K562 (cell line): Measurements from ENCODE around the gene OR2W1. TPM values are rescaled to one million over a fixed set of nuclear protein-coding genes. Genes with fewer than 3 reads are reported as not detected.
A peak's percentile ranks its signal among the peaks of the same experiment; 100 is the strongest.

ENCODE experiments used
- CBX5 ChIP-seq: IDR thresholded peaks from 2 replicates; pipeline ENCODE4 v1.6.1; 2014; ENCODE audit warnings: low read depth, borderline replicate concordance
- FOXP1 ChIP-seq: sonication (generic); formaldehyde crosslinking; IDR thresholded peaks from 2 replicates; pipeline ENCODE4 v1.8.0; 2022; ENCODE audit warnings: mild to moderate bottlenecking, missing genetic modification reagents
- JUND ChIP-seq, 2 experiments: IDR thresholded peaks; 2 replicates in 1 of 2; 3 replicates in 1 of 2; pipeline ENCODE4 v1.6.1; 2011; ENCODE audit warnings: borderline replicate concordance in 2 of 2, low read depth in 2 of 2, low read length in 2 of 2, improper control_type of control experiment in 1 of 2, missing biosample characterization in 1 of 2, missing genetic modification characterization in 1 of 2, missing genetic modification reagents in 1 of 2
- KDM2B ChIP-seq: fragments of 250-450 bp; sonication (Bioruptor Pico); IDR thresholded peaks from 2 replicates; pipeline ENCODE4 v1.8.0; 2021; ENCODE audit warnings: mild to moderate bottlenecking, moderate library complexity
- MCM5 ChIP-seq: fragments of 450-650 bp; IDR thresholded peaks from 2 replicates; pipeline ENCODE4 v1.6.1; 2016; ENCODE audit warnings: low read depth
- NR1H2 ChIP-seq: sonication (generic); formaldehyde crosslinking; IDR thresholded peaks from 2 replicates; pipeline ENCODE4 v1.4.0; 2020; ENCODE audit warnings: mild to moderate bottlenecking, missing genetic modification reagents
- SMARCA4 ChIP-seq: fragments of 450-650 bp; IDR thresholded peaks from 2 replicates; pipeline ENCODE4 v1.6.1; 2016
- SUPT5H ChIP-seq: fragments of 450-650 bp; IDR thresholded peaks from 2 replicates; pipeline ENCODE4 v1.6.1; 2016
- ZBTB17 ChIP-seq: fragments of 450-650 bp; formaldehyde crosslinking; IDR thresholded peaks from 2 replicates; pipeline ENCODE4 v1.4.0; 2020; ENCODE audit warnings: mild to moderate bottlenecking
- ZEB2 ChIP-seq: fragments of 450-650 bp; IDR thresholded peaks from 2 replicates; pipeline ENCODE4 v1.6.1; 2016
- ZNF707 ChIP-seq: fragments of 250-450 bp; sonication (Bioruptor Pico); conservative IDR thresholded peaks from 2 replicates; pipeline ENCODE4 v1.8.0; 2022; ENCODE audit warnings: inconsistent platforms, mild to moderate bottlenecking, moderate library complexity
- polyA plus RNA-seq, 8 experiments: library from polyadenylated mRNA; depleted of rRNA in 4 of 8; stranded (reverse) in 5 of 8; unstranded in 3 of 8; fragments of >200 nt; fragmentation: Nextera tagmentation in 2 of 8; fragmentation: Illumina TruSeq in 1 of 8; extraction: Ambion mirVana in 2 of 8; extraction: Trizol in 1 of 8; gene quantifications; 2 replicates each; pipeline versions ENCODE4 v1.2.1 to v1.2.3, GENCODE V29; 2011 to 2014; ENCODE audit warnings: inconsistent platforms in 1 of 8, missing spikeins in 1 of 8
- total RNA-seq, 7 experiments: library from RNA; depleted of rRNA in 6 of 7; stranded (reverse); fragments of >200 nt in 6 of 7; fragmentation: Illumina TruSeq in 2 of 7; extraction: Trizol in 2 of 7; gene quantifications; 2 replicates each; pipeline versions ENCODE4 v1.2.1 to v1.2.3, GENCODE V29; 2011 to 2021; ENCODE audit warnings: low replicate concordance in 1 of 7
- TF ChIP-seq, protein P1 (sequence below): fragments of 450-650 bp; IDR thresholded peaks from 2 replicates; pipeline ENCODE4 v1.6.1; 2016; ENCODE audit warnings: antibody characterized with exemption
- TF ChIP-seq, protein P2 (sequence below): fragments of 250-450 bp; sonication (Bioruptor Pico); IDR thresholded peaks from 2 replicates; pipeline ENCODE4 v1.8.0; 2021; ENCODE audit warnings: borderline replicate concordance, mild to moderate bottlenecking, moderate library complexity; ENCODE audit not compliant: poor library complexity, severe bottlenecking
- TF ChIP-seq, protein P3 (sequence below): IDR thresholded peaks from 2 replicates; pipeline ENCODE4 v1.6.1; 2014; ENCODE audit warnings: antibody characterized with exemption
- TF ChIP-seq, protein P4 (sequence below): fragments of 450-650 bp; conservative IDR thresholded peaks from 2 replicates; pipeline ENCODE4 v1.6.1; 2016; ENCODE audit warnings: missing genetic modification characterization, low read depth, mild to moderate bottlenecking, missing compliant biosample characterization, moderate library complexity
- TF ChIP-seq, protein P5 (sequence below): sonication (generic); formaldehyde crosslinking; IDR thresholded peaks from 2 replicates; pipeline ENCODE4 v1.8.0; 2022; ENCODE audit warnings: mild to moderate bottlenecking, low read depth, missing genetic modification reagents
- TF ChIP-seq, protein P6 (sequence below): sonication (generic); formaldehyde crosslinking; IDR thresholded peaks from 2 replicates; pipeline ENCODE4 v1.8.0; 2023; ENCODE audit warnings: mild to moderate bottlenecking, missing genetic modification reagents

OR2W1 gene
- total and polyA plus RNA-seq, 9 of the 15 experiments (the other 6 are each of a cell fraction or from before 2014, with no cell fraction given): not detected

DNA sequence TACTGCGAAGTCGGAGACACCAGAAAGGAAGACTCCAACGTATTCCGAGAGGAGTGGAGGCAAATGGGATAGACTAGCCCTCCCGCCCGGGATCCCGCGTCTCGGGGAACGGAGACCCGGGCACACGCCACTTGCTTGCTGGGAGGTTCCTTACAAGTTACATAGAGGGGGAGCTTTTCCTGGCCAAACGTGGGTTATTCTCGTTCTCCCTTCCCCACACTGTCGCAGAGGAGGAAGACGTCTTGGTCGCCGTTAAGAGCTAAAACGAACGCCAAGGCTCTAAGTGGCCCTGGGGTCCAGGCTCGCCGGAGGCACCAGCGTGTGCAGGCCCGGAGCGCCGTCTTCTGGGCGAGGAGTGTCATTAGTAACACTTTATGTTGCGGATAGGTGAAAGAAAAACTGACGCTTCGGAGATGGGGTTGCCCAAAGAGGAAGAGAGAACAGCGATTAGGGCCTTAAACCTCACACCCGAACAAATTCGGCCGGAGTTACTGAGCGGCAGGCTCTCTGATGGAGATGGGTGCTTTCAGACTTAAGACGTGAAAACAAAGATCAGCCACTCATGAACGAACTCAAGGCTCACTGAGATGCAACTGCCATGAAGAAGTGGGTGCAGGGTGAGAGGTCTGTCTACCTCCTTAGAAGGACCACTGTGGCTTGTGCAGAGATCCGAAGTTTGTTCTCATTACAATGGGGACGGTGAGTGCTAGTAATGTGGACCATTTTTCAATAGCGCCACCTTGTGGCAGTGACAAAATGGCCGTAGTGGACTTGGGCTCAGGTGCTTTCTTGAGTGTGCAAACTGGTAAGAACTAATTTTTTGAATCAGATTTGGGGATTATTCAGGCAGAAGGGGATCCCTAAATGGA is 28.2 kb downstream of the OR2W1 start (continued):
- TF ChIP-seq, protein P1, sequence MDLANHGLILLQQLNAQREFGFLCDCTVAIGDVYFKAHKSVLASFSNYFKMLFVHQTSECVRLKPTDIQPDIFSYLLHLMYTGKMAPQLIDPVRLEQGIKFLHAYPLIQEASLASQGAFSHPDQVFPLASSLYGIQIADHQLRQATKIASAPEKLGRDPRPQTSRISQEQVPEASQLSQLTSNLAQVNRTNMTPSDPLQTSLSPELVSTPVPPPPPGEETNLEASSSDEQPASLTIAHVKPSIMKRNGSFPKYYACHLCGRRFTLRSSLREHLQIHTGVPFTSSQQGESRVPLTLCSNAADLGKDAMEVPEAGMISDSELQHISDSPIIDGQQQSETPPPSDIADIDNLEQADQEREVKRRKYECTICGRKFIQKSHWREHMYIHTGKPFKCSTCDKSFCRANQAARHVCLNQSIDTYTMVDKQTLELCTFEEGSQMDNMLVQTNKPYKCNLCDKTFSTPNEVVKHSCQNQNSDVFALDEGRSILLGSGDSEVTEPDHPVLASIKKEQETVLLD: no peak
- TF ChIP-seq SMARCA4 (peak; percentile 70), JUND (IDR thresholded peaks at IDR 0.05; ENCODE audit: borderline replicate concordance, low read depth, low read length) (peak; percentile 40; the same call in 1 of the 2 replicates), JUND (tag; IDR thresholded peaks at IDR 0.05; ENCODE audit: borderline replicate concordance, low read depth, low read length) (peak; percentile 68; the same call in 2 of the 3 replicates), ZEB2 (no peak), FOXP1 (CRISPR knock-in tag) (peak; percentile 87), CBX5 (0 out of 2 replicates have a peak, but pooled peaks have one; percentile 28), MCM5 (no peak), ZBTB17 (CRISPR knock-in tag) (peak; percentile 52; the same call in 1 of the 2 replicates), NR1H2 (no peak), SUPT5H (0 out of 2 replicates have a peak, but pooled peaks have one; percentile 22), KDM2B (no peak), ZNF707 (CRISPR knock-in tag) (0 out of 2 replicates have a peak, but pooled peaks have one; percentile 4)
- TF ChIP-seq, protein P2, sequence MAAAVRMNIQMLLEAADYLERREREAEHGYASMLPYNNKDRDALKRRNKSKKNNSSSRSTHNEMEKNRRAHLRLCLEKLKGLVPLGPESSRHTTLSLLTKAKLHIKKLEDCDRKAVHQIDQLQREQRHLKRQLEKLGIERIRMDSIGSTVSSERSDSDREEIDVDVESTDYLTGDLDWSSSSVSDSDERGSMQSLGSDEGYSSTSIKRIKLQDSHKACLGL (CRISPR knock-in tag): no peak
- TF ChIP-seq, protein P3, sequence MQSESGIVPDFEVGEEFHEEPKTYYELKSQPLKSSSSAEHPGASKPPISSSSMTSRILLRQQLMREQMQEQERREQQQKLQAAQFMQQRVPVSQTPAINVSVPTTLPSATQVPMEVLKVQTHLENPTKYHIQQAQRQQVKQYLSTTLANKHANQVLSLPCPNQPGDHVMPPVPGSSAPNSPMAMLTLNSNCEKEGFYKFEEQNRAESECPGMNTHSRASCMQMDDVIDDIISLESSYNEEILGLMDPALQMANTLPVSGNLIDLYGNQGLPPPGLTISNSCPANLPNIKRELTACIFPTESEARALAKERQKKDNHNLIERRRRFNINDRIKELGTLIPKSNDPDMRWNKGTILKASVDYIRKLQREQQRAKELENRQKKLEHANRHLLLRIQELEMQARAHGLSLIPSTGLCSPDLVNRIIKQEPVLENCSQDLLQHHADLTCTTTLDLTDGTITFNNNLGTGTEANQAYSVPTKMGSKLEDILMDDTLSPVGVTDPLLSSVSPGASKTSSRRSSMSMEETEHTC: no peak
- TF ChIP-seq, protein P4, sequence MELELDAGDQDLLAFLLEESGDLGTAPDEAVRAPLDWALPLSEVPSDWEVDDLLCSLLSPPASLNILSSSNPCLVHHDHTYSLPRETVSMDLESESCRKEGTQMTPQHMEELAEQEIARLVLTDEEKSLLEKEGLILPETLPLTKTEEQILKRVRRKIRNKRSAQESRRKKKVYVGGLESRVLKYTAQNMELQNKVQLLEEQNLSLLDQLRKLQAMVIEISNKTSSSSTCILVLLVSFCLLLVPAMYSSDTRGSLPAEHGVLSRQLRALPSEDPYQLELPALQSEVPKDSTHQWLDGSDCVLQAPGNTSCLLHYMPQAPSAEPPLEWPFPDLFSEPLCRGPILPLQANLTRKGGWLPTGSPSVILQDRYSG (tag): no peak; the same call in 1 of the 2 replicates
- TF ChIP-seq, protein P5, sequence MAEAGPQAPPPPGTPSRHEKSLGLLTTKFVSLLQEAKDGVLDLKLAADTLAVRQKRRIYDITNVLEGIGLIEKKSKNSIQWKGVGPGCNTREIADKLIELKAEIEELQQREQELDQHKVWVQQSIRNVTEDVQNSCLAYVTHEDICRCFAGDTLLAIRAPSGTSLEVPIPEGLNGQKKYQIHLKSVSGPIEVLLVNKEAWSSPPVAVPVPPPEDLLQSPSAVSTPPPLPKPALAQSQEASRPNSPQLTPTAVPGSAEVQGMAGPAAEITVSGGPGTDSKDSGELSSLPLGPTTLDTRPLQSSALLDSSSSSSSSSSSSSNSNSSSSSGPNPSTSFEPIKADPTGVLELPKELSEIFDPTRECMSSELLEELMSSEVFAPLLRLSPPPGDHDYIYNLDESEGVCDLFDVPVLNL (CRISPR knock-in tag): no peak
- TF ChIP-seq, protein P6, sequence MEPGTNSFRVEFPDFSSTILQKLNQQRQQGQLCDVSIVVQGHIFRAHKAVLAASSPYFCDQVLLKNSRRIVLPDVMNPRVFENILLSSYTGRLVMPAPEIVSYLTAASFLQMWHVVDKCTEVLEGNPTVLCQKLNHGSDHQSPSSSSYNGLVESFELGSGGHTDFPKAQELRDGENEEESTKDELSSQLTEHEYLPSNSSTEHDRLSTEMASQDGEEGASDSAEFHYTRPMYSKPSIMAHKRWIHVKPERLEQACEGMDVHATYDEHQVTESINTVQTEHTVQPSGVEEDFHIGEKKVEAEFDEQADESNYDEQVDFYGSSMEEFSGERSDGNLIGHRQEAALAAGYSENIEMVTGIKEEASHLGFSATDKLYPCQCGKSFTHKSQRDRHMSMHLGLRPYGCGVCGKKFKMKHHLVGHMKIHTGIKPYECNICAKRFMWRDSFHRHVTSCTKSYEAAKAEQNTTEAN: 0 out of 2 replicates have a peak, but pooled peaks have one; percentile 26
